ENCODE data around the gene C11orf58. TPM values are rescaled to one million over a fixed set of nuclear protein-coding genes. Genes with fewer than 3 reads are reported as not detected.

Gene C11orf58
- total and polyA plus RNA-seq, 2 experiments from 2014 or later: 164 to 280 TPM

DNA sequence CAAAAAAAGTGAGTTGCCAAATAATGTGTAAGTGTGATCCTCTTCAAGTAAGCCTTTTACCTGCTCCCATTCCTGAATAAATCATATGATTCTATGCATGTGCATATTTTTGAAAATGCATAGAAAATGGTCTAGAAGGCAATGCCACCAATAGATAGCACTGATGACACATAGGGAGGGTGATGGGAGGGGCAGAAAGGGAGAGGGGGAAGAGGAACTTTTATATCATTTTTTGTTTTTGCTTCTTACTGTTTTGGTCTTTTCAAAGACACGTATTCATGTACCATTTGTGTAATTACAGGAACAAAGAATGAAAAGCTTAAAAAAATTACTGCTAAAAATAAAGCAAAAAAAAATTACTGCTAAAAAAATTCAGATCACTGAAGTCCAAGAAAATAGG lies 60.8 kb downstream of the C11orf58 start:
- Mint-ChIP-seq H3K4me3 (no peak overlapping the region), H3K27ac (no peak overlapping the region), H3K27me3 (ENCODE audit: insufficient read depth, low read depth, poor library complexity) (peaks cover 12% of the 10 kb centered on the region), H3K4me1 (no peaks in the 10 kb centered on the region), H3K9me3 (no peaks in the 10 kb centered on the region), H3K36me3 (ENCODE audit: low read depth) (peaks cover 1% of the 10 kb centered on the region; the same call in 1 of the 3 replicates)
- Histone ChIP-seq H3F3A (replicated peaks; ENCODE audit: low read depth) (no peaks in the 10 kb centered on the region), H3K27me3 (ENCODE audit: insufficient read depth) (no peaks in the 10 kb centered on the region), H3K4me2 (no peak overlapping the region), H3K4me3 (no peak overlapping the region), H4K20me1 (replicated peaks; ENCODE audit: insufficient read depth) (peaks cover 2% of the 10 kb centered on the region; the same call in 1 of the 2 replicates), H2AFZ (no peak overlapping the region), H3K9me2 (ENCODE audit: insufficient read depth) (no peaks in the 10 kb centered on the region; the same call in 1 of the 2 replicates), H3K79me2 (replicated peaks; ENCODE audit: insufficient read depth) (no peaks in the 10 kb centered on the region), H3K36me3 (ENCODE audit: insufficient read depth) (no peaks in the 10 kb centered on the region), H3K4me1 (ENCODE audit: insufficient read depth) (no peaks in the 10 kb centered on the region), H3K27ac (ENCODE audit: low read depth) (no peak overlapping the region)
- ATAC-seq (no peak), DNase-seq (ENCODE audit: low spot score) (no peak)
- no peak for TF ChIP-seq CREB1 (CRISPR knock-in tag; IDR thresholded peaks at IDR 0.05; ENCODE audit: low read depth)
- no peak for TF ChIP-seq ZNF331 (CRISPR knock-in tag; IDR thresholded peaks at IDR 0.05; ENCODE audit: low read depth)
- no peak for TF ChIP-seq POLR2AphosphoS5 (IDR thresholded peaks at IDR 0.05; ENCODE audit: low read depth)
- no peak for TF ChIP-seq NANOG (IDR thresholded peaks at IDR 0.05; ENCODE audit: borderline replicate concordance)
- TF ChIP-seq JUNB (IDR thresholded peaks at IDR 0.05; ENCODE audit: unreplicated experiment): no peak
- TF ChIP-seq, protein P1, sequence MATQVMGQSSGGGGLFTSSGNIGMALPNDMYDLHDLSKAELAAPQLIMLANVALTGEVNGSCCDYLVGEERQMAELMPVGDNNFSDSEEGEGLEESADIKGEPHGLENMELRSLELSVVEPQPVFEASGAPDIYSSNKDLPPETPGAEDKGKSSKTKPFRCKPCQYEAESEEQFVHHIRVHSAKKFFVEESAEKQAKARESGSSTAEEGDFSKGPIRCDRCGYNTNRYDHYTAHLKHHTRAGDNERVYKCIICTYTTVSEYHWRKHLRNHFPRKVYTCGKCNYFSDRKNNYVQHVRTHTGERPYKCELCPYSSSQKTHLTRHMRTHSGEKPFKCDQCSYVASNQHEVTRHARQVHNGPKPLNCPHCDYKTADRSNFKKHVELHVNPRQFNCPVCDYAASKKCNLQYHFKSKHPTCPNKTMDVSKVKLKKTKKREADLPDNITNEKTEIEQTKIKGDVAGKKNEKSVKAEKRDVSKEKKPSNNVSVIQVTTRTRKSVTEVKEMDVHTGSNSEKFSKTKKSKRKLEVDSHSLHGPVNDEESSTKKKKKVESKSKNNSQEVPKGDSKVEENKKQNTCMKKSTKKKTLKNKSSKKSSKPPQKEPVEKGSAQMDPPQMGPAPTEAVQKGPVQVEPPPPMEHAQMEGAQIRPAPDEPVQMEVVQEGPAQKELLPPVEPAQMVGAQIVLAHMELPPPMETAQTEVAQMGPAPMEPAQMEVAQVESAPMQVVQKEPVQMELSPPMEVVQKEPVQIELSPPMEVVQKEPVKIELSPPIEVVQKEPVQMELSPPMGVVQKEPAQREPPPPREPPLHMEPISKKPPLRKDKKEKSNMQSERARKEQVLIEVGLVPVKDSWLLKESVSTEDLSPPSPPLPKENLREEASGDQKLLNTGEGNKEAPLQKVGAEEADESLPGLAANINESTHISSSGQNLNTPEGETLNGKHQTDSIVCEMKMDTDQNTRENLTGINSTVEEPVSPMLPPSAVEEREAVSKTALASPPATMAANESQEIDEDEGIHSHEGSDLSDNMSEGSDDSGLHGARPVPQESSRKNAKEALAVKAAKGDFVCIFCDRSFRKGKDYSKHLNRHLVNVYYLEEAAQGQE (IDR thresholded peaks at IDR 0.05; ENCODE audit: unreplicated experiment): no peak
- TF ChIP-seq, protein P2, sequence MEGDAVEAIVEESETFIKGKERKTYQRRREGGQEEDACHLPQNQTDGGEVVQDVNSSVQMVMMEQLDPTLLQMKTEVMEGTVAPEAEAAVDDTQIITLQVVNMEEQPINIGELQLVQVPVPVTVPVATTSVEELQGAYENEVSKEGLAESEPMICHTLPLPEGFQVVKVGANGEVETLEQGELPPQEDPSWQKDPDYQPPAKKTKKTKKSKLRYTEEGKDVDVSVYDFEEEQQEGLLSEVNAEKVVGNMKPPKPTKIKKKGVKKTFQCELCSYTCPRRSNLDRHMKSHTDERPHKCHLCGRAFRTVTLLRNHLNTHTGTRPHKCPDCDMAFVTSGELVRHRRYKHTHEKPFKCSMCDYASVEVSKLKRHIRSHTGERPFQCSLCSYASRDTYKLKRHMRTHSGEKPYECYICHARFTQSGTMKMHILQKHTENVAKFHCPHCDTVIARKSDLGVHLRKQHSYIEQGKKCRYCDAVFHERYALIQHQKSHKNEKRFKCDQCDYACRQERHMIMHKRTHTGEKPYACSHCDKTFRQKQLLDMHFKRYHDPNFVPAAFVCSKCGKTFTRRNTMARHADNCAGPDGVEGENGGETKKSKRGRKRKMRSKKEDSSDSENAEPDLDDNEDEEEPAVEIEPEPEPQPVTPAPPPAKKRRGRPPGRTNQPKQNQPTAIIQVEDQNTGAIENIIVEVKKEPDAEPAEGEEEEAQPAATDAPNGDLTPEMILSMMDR (conservative IDR thresholded peaks at IDR 0.05; ENCODE audit: low read depth in 2 of 2): no peak
- TF ChIP-seq ZNF114 (CRISPR knock-in tag; IDR thresholded peaks at IDR 0.05): no peak
- TF ChIP-seq, protein P3, sequence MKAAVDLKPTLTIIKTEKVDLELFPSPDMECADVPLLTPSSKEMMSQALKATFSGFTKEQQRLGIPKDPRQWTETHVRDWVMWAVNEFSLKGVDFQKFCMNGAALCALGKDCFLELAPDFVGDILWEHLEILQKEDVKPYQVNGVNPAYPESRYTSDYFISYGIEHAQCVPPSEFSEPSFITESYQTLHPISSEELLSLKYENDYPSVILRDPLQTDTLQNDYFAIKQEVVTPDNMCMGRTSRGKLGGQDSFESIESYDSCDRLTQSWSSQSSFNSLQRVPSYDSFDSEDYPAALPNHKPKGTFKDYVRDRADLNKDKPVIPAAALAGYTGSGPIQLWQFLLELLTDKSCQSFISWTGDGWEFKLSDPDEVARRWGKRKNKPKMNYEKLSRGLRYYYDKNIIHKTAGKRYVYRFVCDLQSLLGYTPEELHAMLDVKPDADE (IDR thresholded peaks at IDR 0.05): no peak
- no peak for TF ChIP-seq STAT1 (IDR thresholded peaks at IDR 0.05; ENCODE audit: unreplicated experiment)
- TF ChIP-seq, protein P4, sequence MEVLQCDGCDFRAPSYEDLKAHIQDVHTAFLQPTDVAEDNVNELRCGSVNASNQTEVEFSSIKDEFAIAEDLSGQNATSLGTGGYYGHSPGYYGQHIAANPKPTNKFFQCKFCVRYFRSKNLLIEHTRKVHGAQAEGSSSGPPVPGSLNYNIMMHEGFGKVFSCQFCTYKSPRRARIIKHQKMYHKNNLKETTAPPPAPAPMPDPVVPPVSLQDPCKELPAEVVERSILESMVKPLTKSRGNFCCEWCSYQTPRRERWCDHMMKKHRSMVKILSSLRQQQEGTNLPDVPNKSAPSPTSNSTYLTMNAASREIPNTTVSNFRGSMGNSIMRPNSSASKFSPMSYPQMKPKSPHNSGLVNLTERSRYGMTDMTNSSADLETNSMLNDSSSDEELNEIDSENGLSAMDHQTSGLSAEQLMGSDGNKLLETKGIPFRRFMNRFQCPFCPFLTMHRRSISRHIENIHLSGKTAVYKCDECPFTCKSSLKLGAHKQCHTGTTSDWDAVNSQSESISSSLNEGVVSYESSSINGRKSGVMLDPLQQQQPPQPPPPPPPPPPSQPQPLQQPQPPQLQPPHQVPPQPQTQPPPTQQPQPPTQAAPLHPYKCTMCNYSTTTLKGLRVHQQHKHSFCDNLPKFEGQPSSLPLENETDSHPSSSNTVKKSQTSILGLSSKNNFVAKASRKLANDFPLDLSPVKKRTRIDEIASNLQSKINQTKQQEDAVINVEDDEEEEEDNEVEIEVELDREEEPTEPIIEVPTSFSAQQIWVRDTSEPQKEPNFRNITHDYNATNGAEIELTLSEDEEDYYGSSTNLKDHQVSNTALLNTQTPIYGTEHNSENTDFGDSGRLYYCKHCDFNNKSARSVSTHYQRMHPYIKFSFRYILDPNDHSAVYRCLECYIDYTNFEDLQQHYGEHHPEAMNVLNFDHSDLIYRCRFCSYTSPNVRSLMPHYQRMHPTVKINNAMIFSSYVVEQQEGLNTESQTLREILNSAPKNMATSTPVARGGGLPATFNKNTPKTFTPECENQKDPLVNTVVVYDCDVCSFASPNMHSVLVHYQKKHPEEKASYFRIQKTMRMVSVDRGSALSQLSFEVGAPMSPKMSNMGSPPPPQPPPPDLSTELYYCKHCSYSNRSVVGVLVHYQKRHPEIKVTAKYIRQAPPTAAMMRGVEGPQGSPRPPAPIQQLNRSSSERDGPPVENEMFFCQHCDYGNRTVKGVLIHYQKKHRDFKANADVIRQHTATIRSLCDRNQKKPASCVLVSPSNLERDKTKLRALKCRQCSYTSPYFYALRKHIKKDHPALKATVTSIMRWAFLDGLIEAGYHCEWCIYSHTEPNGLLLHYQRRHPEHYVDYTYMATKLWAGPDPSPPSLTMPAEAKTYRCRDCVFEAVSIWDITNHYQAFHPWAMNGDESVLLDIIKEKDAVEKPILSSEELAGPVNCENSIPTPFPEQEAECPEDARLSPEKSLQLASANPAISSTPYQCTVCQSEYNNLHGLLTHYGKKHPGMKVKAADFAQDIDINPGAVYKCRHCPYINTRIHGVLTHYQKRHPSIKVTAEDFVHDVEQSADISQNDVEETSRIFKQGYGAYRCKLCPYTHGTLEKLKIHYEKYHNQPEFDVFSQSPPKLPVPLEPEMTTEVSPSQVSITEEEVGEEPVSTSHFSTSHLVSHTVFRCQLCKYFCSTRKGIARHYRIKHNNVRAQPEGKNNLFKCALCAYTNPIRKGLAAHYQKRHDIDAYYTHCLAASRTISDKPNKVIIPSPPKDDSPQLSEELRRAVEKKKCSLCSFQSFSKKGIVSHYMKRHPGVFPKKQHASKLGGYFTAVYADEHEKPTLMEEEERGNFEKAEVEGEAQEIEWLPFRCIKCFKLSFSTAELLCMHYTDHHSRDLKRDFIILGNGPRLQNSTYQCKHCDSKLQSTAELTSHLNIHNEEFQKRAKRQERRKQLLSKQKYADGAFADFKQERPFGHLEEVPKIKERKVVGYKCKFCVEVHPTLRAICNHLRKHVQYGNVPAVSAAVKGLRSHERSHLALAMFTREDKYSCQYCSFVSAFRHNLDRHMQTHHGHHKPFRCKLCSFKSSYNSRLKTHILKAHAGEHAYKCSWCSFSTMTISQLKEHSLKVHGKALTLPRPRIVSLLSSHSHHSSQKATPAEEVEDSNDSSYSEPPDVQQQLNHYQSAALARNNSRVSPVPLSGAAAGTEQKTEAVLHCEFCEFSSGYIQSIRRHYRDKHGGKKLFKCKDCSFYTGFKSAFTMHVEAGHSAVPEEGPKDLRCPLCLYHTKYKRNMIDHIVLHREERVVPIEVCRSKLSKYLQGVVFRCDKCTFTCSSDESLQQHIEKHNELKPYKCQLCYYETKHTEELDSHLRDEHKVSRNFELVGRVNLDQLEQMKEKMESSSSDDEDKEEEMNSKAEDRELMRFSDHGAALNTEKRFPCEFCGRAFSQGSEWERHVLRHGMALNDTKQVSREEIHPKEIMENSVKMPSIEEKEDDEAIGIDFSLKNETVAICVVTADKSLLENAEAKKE (CRISPR knock-in tag; IDR thresholded peaks at IDR 0.05): no peak
- TF ChIP-seq EZH2phosphoT487 (IDR thresholded peaks at IDR 0.05; ENCODE audit: unreplicated experiment): no peak

Measured in GM23338 (cell line).